Mucosa of descending colon (tissue), 3 donors: Measurements from ENCODE around the gene LLGL2. TPM values are rescaled to one million over a fixed set of nuclear protein-coding genes. Genes with fewer than 3 reads are reported as not detected.

Source experiments
- ATAC-seq: fragments of 200-7000 bp; cut with Tn5 transposase; one replicate; pipeline ENCODE4 v1.9.1; 2020; ENCODE audit warnings: mild to moderate bottlenecking, moderate library complexity
- DNase-seq, 3 donors: peaks; one replicate each; pipeline ENCODE4 v3.0.0-alpha.2; 2020
- H3K36me3 ChIP-seq: fragments of 200-600 bp; one replicate; pipeline ENCODE4 v1.8.0; 2021; ENCODE audit warnings: low read depth, mild to moderate bottlenecking
- H3K4me1 ChIP-seq: fragments of 200-600 bp; one replicate; pipeline ENCODE4 v1.8.0; 2021; ENCODE audit warnings: low read depth, mild to moderate bottlenecking
- H3K4me3 ChIP-seq: fragments of 200-600 bp; one replicate; pipeline ENCODE4 v1.8.0; 2021; ENCODE audit warnings: mild to moderate bottlenecking
- H3K9me3 ChIP-seq: fragments of 200-600 bp; one replicate; pipeline ENCODE4 v1.8.0; 2021; ENCODE audit warnings: mild to moderate bottlenecking
- CTCF ChIP-seq: fragments of 200-600 bp; IDR thresholded peaks from one replicate; pipeline ENCODE4 v1.8.0; 2022; ENCODE audit warnings: antibody characterized with exemption, mild to moderate bottlenecking
- intact Hi-C, 2 donors: fragments of 100-400 bp; cut with DNase I in 1 of 2; cut with micrococcal nuclease in 1 of 2; formaldehyde crosslinking; loops; one replicate each; pipeline versions ENCODE4 v1.11.0 to v1.11.1; 2022; cut with DNase I, micrococcal nuclease
- total RNA-seq, 3 donors: library from RNA; stranded (reverse); fragmentation: NEBNext Ultra II Directional in 2 of 3; extraction: Animal tissue kit (Norgen Biotek cat#: 25700) in 2 of 3; gene quantifications; one replicate each; pipeline versions ENCODE4 v1.2.1 to v1.2.4, GENCODE V29; 2021 to 2023
- donor health status: DM: no; HTN: no; CAD: no; lungs with moderate emphysema.
- donor health status: DM: no; HTN: no; CAD: no.
- donor health status: DM: no; HTN: yes; CAD: no.

LLGL2 gene
- total RNA-seq, 3 donors from 2014 or later: 269 to 590 (median 405) TPM

- intact Hi-C loops: no loop called here
- no peak for TF ChIP-seq CTCF
- ATAC-seq (no peak), DNase-seq (no peak)
- no peaks in the 10 kb centered on the region for H3K36me3 ChIP-seq
- no peaks in the 10 kb centered on the region for H3K9me3 ChIP-seq
- H3K4me1 ChIP-seq: peaks cover 16% of the 10 kb centered on the region
- no peak overlapping the region for H3K4me3 ChIP-seq
Observed at GRCh38 chr17:75486151-75486550, 39.3 kb upstream of the LLGL2 start.

- Histone ChIP-seq H3K9me3 (no peaks in the 10 kb centered on the region), H3K4me1 (peaks cover 8% of the 10 kb centered on the region), H3K36me3 (no peaks in the 10 kb centered on the region), H3K4me3 (no peak overlapping the region)
- no peak for ATAC-seq
- intact Hi-C loops: no loop called here
- no peak for TF ChIP-seq CTCF
- no peak for DNase-seq
Observed at GRCh38 chr17:75486951-75487350, 38.5 kb upstream of the LLGL2 start.

GRCh38 chr17:75487351-75488070, 38.0 kb upstream of the LLGL2 start:
- TF ChIP-seq CTCF: no peak
- Histone ChIP-seq H3K4me3 (no peak overlapping the region), H3K4me1 (peaks cover 7% of the 10 kb centered on the region), H3K9me3 (no peaks in the 10 kb centered on the region), H3K36me3 (no peaks in the 10 kb centered on the region)
- intact Hi-C loops: no loop called here
- ATAC-seq (peak; percentile 30), DNase-seq (peak in 1 of 3 donors; percentile 45)

- TF ChIP-seq CTCF: no peak
- no peaks in the 10 kb centered on the region for H3K9me3 ChIP-seq
- peaks cover 7% of the 10 kb centered on the region for H3K4me1 ChIP-seq
- DNase-seq: no peak
- H3K36me3 ChIP-seq: no peaks in the 10 kb centered on the region
- intact Hi-C loops: no loop called here
- H3K4me3 ChIP-seq: no peak overlapping the region
- no peak for ATAC-seq
Observed at GRCh38 chr17:75488693-75489510, 36.6 kb upstream of the LLGL2 start.

- intact Hi-C loops: no loop called here
- TF ChIP-seq CTCF: no peak
- ATAC-seq (no peak), DNase-seq (no peak)
- Histone ChIP-seq H3K36me3 (no peaks in the 10 kb centered on the region), H3K4me3 (no peak overlapping the region), H3K9me3 (no peaks in the 10 kb centered on the region), H3K4me1 (peaks cover 7% of the 10 kb centered on the region)
Observed at GRCh38 chr17:75489511-75489955, 36.0 kb upstream of the LLGL2 start.
